Naive thymus-derived CD4-positive, alpha-beta T cell (primary cell): ENCODE results near the gene RSPO3. TPM values are rescaled to one million over a fixed set of nuclear protein-coding genes. Genes with fewer than 3 reads are reported as not detected.
"Not testable (repeated sequence)": the region's sequence is repeated elsewhere in the genome, so short reads cannot be mapped to it uniquely, and the experiment has no call there.

ENCODE experiments used
- ATAC-seq: fragments of 150-1000 bp; cut with Tn5 transposase; 2 replicates; pipeline ENCODE4 v1.10.0; 2021; ENCODE audit warnings: mild to moderate bottlenecking, moderate library complexity
- CTCF ChIA-PET: fragments of 350-600 bp; sonication (Branson Sonifier 250); formaldehyde crosslinking; loops from one replicate; lab custom pipeline; 2021; ENCODE audit warnings: antibody characterized with exemption; lab: Charles Lee
- POLR2A ChIA-PET: fragments of 350-600 bp; sonication (Branson Sonifier 250); formaldehyde crosslinking; loops from one replicate; lab custom pipeline; 2021; ENCODE audit warnings: antibody characterized with exemption, inconsistent platforms; lab: Charles Lee
- DNase-seq, 9 donors: peaks; one replicate each; pipeline versions ENCODE4 v3.0.0 to v3.0.0-alpha.2; 2020 to 2022; ENCODE audit warnings: mixed read lengths in 1 of 9
- H3K27ac ChIP-seq: one replicate; pipeline ENCODE4 v1.7.0; 2013; ENCODE audit warnings: mild to moderate bottlenecking, low read depth, low read length, moderate library complexity
- H3K27me3 ChIP-seq, 2 donors: one replicate each; pipeline ENCODE4 v1.7.0; 2013; ENCODE audit warnings: low read length in 2 of 2, mild to moderate bottlenecking in 2 of 2, moderate library complexity in 2 of 2; ENCODE audit not compliant: control insufficient read depth in 2 of 2, insufficient read depth in 2 of 2
- H3K36me3 ChIP-seq, 3 experiments: 1 replicate in 2 of 3; 2 replicates in 1 of 3; pipeline ENCODE4 v1.7.0; 2013; ENCODE audit warnings: low read length in 3 of 3, mild to moderate bottlenecking in 3 of 3, moderate library complexity in 1 of 3; ENCODE audit not compliant: insufficient read depth in 3 of 3, control insufficient read depth in 2 of 3
- H3K4me1 ChIP-seq, 2 donors: one replicate each; pipeline ENCODE4 v1.7.0; 2013; ENCODE audit warnings: low read length in 2 of 2, mild to moderate bottlenecking in 2 of 2, moderate library complexity in 1 of 2; ENCODE audit not compliant: control insufficient read depth in 2 of 2, insufficient read depth in 2 of 2
- H3K4me3 ChIP-seq: 2 replicates; pipeline ENCODE4 v1.7.0; 2013; ENCODE audit warnings: mild to moderate bottlenecking, low read length
- H3K9me3 ChIP-seq, 3 experiments: 1 replicate in 2 of 3; 2 replicates in 1 of 3; pipeline ENCODE4 v1.7.0; 2013; ENCODE audit warnings: low read length in 3 of 3; ENCODE audit not compliant: control insufficient read depth in 2 of 3
- H3K27ac Mint-ChIP-seq, 9 donors: one replicate each; pipeline ENCODE4 v1.8.0; 2020 to 2022; ENCODE audit warnings: mixed read lengths in 9 of 9, mild to moderate bottlenecking in 8 of 9, moderate library complexity in 5 of 9, inconsistent platforms in 2 of 9
- H3K27me3 Mint-ChIP-seq, 5 donors: one replicate each; pipeline ENCODE4 v1.8.0; 2021 to 2022; ENCODE audit warnings: mixed read lengths in 5 of 5, mild to moderate bottlenecking in 1 of 5
- H3K36me3 Mint-ChIP-seq, 5 donors: one replicate each; pipeline ENCODE4 v1.8.0; 2020 to 2022; ENCODE audit warnings: mixed read lengths in 5 of 5, mild to moderate bottlenecking in 3 of 5, inconsistent platforms in 1 of 5
- H3K4me1 Mint-ChIP-seq, 7 donors: one replicate each; pipeline ENCODE4 v1.8.0; 2020 to 2022; ENCODE audit warnings: mixed read lengths in 7 of 7, mild to moderate bottlenecking in 3 of 7, inconsistent platforms in 1 of 7
- H3K4me3 Mint-ChIP-seq, 10 donors: one replicate each; pipeline ENCODE4 v1.8.0; 2020 to 2022; ENCODE audit warnings: mild to moderate bottlenecking in 10 of 10, mixed read lengths in 10 of 10, moderate library complexity in 6 of 10, inconsistent platforms in 2 of 10
- H3K9me3 Mint-ChIP-seq, 11 donors: one replicate each; pipeline ENCODE4 v1.8.0; 2020 to 2022; ENCODE audit warnings: mixed read lengths in 11 of 11, mild to moderate bottlenecking in 4 of 11, inconsistent platforms in 1 of 11, moderate library complexity in 1 of 11
- intact Hi-C, 2 donors: fragments of 100-400 bp; cut with micrococcal nuclease; formaldehyde crosslinking; loops; one replicate each; pipeline ENCODE4 v1.15.1; 2023
- polyA plus RNA-seq, 2 donors: library from polyadenylated mRNA; unstranded; fragments of 300-500 nt; fragmentation: Illumina TruSeq; gene quantifications; one replicate each; pipeline ENCODE4 v1.2.3, GENCODE V29; 2021
- total RNA-seq, 6 experiments: library from RNA in 5 of 6; stranded (reverse) in 5 of 6; gene quantifications; 1 replicate in 5 of 6; 2 replicates in 1 of 6; pipeline ENCODE4 v1.2.3 and lab custom pipeline; 2021 to 2026

The RSPO3 gene
- total and polyA plus RNA-seq, 7 experiments from 2014 or later: not detected

DNA sequence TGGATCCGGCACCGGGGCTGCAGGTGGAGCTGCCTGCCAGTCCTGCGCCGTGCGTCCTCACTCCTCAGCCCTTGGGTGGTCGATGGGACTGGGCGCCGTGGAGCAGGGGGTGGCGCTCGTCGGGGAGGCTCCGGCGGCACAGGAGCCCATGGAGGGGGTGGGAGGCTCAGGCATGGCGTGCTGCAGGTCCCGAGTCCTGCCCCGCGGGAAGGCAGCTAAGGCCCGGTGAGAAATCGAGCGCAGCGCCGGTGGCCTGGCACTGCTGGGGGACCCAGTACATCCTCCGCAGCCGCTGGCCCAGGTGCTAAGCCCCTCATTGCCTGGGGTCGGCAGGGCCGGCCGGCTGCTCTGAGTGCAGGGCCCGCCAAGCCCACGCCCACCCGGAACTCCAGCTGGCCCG, 96.1 kb downstream of the RSPO3 start:
- H3K4me1 ChIP-seq, H3K9me3 Mint-ChIP-seq, H3K27me3 ChIP-seq, H3K27ac Mint-ChIP-seq, H3K27ac ChIP-seq, H3K9me3 ChIP-seq, H3K36me3 Mint-ChIP-seq, POLR2A ChIA-PET, H3K4me3 ChIP-seq, H3K36me3 ChIP-seq, ATAC-seq, H3K4me1 Mint-ChIP-seq, DNase-seq, CTCF ChIA-PET, H3K4me3 Mint-ChIP-seq, intact Hi-C loops: not testable (repeated sequence)
- peaks cover 10 to 36% (median 27%) of the 10 kb centered on the region in 5 donors for H3K27me3 Mint-ChIP-seq

DNA sequence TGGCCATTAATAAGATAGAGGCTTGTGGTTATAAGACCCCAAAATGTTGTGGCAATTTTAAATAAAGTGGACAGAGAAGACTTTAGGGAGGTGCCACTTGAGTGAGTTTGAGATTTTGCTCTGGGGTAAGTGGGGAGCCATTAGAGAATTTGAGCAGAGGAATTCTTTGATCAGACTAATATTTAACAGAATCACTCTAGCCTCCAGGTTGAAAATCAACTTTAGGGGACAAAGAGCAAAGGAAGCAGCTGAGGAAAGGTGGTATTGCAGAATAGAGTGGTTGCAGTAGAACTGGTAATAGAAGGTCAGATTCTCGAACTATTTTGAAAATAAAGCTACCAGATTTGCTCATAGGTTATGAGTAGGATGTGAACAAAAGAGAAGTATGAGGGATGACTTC, 97.5 kb downstream of the RSPO3 start:
- ATAC-seq (no peak), DNase-seq (no peak)
- no peaks in the 10 kb centered on the region for H3K27me3 ChIP-seq
- ChIA-PET CTCF (no interaction called here), POLR2A (no interaction called here)
- Mint-ChIP-seq H3K27ac (no peak overlapping the region), H3K4me1 (no peaks in the 10 kb centered on the region), H3K36me3 (no peaks in the 10 kb centered on the region), H3K9me3 (peaks cover 0 to 8% (median 0%) of the 10 kb centered on the region in 11 donors), H3K27me3 (peaks cover 11 to 48% (median 31%) of the 10 kb centered on the region in 5 donors), H3K4me3 (no peak overlapping the region)
- intact Hi-C loops: no loop called here
- no peak overlapping the region for H3K27ac ChIP-seq
- no peak overlapping the region for H3K4me3 ChIP-seq
- no peaks in the 10 kb centered on the region for H3K4me1 ChIP-seq
- no peaks in the 10 kb centered on the region for H3K9me3 ChIP-seq
- no peaks in the 10 kb centered on the region for H3K36me3 ChIP-seq

- Histone ChIP-seq H3K27ac (no peak overlapping the region), H3K27me3 (no peaks in the 10 kb centered on the region), H3K36me3 (no peaks in the 10 kb centered on the region), H3K9me3 (no peaks in the 10 kb centered on the region), H3K4me3 (no peak overlapping the region), H3K4me1 (no peaks in the 10 kb centered on the region)
- Mint-ChIP-seq H3K36me3 (no peaks in the 10 kb centered on the region), H3K4me1 (no peaks in the 10 kb centered on the region), H3K9me3 (peaks cover 0 to 8% (median 0%) of the 10 kb centered on the region in 11 donors), H3K27me3 (peaks cover 11 to 40% (median 30%) of the 10 kb centered on the region in 5 donors), H3K27ac (no peak overlapping the region), H3K4me3 (no peak overlapping the region)
- no peak for DNase-seq
- ATAC-seq: no peak
- ChIA-PET POLR2A (no interaction called here), CTCF (no interaction called here)
- intact Hi-C loops: no loop called here
Observed at GRCh38 chr6:127216810-127217789, 98.6 kb downstream of the RSPO3 start.

DNA sequence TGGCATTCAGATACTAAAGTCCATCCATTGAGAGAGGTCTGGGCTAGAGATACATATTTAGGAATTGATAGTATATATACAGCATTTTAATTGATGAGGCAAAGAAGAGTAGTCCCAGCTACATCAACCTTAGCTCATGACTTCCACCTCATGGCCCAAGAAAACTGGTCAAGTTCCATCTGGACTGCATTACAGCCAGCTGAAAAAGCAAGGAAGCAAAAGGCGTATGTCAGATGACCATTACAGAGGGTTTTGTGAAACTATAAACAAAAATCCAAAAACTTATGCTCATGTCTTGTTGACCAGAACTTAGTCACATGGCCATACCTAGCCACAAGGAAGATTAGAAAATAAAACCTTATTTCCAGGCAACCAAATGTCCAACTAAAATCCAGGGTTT, 101.4 kb downstream of the RSPO3 start:
- peaks cover 0 to 8% (median 0%) of the 10 kb centered on the region in 11 donors for H3K9me3 Mint-ChIP-seq
- CTCF ChIA-PET: no interaction called here
- Histone ChIP-seq H3K4me1 (no peaks in the 10 kb centered on the region), H3K9me3 (no peaks in the 10 kb centered on the region), H3K36me3 (no peaks in the 10 kb centered on the region), H3K27ac (no peak overlapping the region), H3K27me3 (no peaks in the 10 kb centered on the region), H3K4me3 (no peak overlapping the region)
- no peaks in the 10 kb centered on the region for H3K36me3 Mint-ChIP-seq
- POLR2A ChIA-PET: interaction anchor here (0.6 kb wide), 2 partner anchors 43 to 797 kb away, joined by 3 to 4 read pairs; no protein-coding TSS in a partner anchor
- H3K27me3 Mint-ChIP-seq: peaks cover 12 to 44% (median 32%) of the 10 kb centered on the region in 5 donors
- H3K4me3 Mint-ChIP-seq: no peak overlapping the region
- H3K4me1 Mint-ChIP-seq: no peaks in the 10 kb centered on the region
- DNase-seq (no peak), ATAC-seq (no peak)
- intact Hi-C loops: no loop called here
- H3K27ac Mint-ChIP-seq: no peak overlapping the region

- POLR2A ChIA-PET: no interaction called here
- CTCF ChIA-PET: no interaction called here
- H3K4me1 Mint-ChIP-seq: no peaks in the 10 kb centered on the region
Observed at GRCh38 chr6:127221201-127221600, 102.7 kb downstream of the RSPO3 start.

DNA sequence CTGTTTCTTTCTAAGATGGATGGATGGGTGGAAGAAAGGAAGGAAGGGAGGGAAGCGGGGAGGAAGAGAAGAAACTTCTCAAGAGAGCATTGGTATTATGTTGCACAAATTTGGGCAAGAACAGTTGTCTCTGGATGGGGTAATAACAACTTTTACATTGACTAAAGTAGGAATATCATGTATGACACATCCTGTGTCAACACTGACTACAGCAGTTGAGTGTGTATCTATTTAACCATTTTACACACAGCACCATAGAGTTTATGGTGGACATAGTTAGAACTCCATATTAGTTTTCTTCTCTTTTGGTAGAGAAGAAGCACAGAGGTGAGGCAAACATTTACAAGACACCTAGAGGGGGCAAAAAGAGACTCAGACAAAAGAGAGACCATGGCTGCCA, 103.9 kb downstream of the RSPO3 start:
- Mint-ChIP-seq H3K27me3 (peaks cover 7 to 47% (median 29%) of the 10 kb centered on the region in 5 donors), H3K9me3 (peaks cover 0 to 4% (median 0%) of the 10 kb centered on the region in 11 donors), H3K4me1 (no peaks in the 10 kb centered on the region), H3K4me3 (no peak overlapping the region), H3K36me3 (no peaks in the 10 kb centered on the region), H3K27ac (no peak overlapping the region)
- Histone ChIP-seq H3K27me3 (no peaks in the 10 kb centered on the region), H3K27ac (no peak overlapping the region), H3K9me3 (no peaks in the 10 kb centered on the region), H3K36me3 (no peaks in the 10 kb centered on the region), H3K4me1 (no peaks in the 10 kb centered on the region), H3K4me3 (no peak overlapping the region)
- ChIA-PET CTCF (no interaction called here), POLR2A (no interaction called here)
- DNase-seq: no peak
- ATAC-seq: no peak
- intact Hi-C loops: no loop called here

More at GRCh38 chr6:127221201-127221600, 102.7 kb downstream of the RSPO3 start:
- Histone ChIP-seq H3K4me1 (no peaks in the 10 kb centered on the region), H3K9me3 (no peaks in the 10 kb centered on the region), H3K36me3 (no peaks in the 10 kb centered on the region), H3K4me3 (no peak overlapping the region), H3K27ac (no peak overlapping the region), H3K27me3 (no peaks in the 10 kb centered on the region)
- Mint-ChIP-seq H3K9me3 (peaks cover 0 to 4% (median 0%) of the 10 kb centered on the region in 11 donors), H3K36me3 (no peaks in the 10 kb centered on the region), H3K27ac (no peak overlapping the region), H3K27me3 (peaks cover 12 to 47% (median 32%) of the 10 kb centered on the region in 5 donors), H3K4me3 (no peak overlapping the region)
- ATAC-seq (no peak), DNase-seq (no peak)
- intact Hi-C loops: no loop called here
